ENCODE results near the gene CCDC169.

CCDC169 gene

GRCh38 chr13:36242761-36243160 lies 54.9 kb downstream of the CCDC169 start:
- no peak for DNase-seq (ENCODE audit: low read depth)

- no peak for DNase-seq (ENCODE audit: low read depth)
These were observed 66.4 kb downstream of the CCDC169 start for GRCh38 chr13:36231236-36231635.

GRCh38 chr13:36224730-36225129 lies 72.9 kb downstream of the CCDC169 start:
- DNase-seq (ENCODE audit: low read depth) = no peak

GRCh38 chr13:36219883-36220282 lies 77.7 kb downstream of the CCDC169 start:
- no peak for DNase-seq (ENCODE audit: low read depth)

DNA sequence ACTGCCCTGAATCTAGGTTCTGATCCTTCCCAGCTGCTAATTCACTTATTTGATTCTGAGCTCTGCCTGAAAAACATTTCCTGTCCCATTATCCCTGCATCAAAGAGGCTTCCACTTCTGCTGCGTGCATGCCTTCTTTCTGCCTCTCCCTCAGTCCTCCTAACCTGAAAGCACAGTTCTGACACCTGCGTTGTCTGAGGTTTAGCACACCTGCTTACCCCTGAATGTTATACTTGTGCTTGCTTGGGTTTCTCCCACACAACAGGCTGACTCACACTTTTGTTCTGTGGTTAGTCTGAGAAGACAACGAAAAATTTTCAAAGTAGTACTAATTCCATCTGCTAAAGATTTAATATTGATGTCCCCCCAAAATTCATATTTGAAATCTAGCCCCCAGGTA lies 80.2 kb downstream of the CCDC169 start:
- DNase-seq (ENCODE audit: low read depth) = no peak

GRCh38 chr13:36214163-36214921 lies 83.3 kb downstream of the CCDC169 start, which contains the start of gene SOHLH2:
TSS of gene SOHLH2 (minus strand) at chr13:36214556. CDS start at chr13:36214526, 30 bp downstream.
- DNase-seq (ENCODE audit: low read depth) = no peak

DNA sequence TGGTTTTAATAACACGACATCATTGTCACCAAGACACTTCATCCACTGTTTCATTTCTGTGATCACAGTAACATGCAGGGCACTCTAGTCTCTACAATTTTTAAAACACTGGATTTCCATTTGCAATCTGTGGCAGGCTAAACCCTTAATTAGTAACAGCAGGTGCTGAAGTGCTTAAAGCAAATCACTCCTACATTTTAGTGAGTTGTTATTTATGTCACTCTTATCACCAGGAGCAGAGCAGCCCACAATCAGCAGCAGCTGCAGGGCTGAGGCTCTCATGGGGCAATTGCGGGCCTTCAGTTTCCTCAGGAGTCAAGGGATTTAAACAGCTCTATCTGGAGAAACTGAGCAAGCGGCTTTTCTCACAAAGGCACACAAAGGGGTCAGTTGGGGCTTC lies 84.8 kb downstream of the CCDC169 start:
- DNase-seq (ENCODE audit: low read depth) = no peak

DNA sequence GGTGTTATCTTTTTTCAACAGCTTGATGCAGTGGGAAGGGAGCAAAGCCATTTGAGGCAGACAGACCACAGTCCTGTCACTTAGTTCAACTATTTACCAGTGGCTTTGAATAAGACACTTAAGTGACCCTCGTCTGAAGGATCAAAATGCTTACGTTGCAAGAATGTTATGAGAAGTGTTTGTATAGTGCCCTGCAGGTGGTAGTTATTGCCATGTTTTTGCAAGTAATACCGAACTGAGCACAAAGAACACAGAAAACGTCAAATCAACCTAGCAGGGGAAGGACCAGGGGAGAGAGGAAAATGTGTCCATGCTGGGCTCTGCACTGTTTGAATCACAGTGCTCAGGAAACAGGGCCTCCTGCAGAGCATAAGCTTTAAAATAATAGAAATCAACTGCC lies 86.0 kb downstream of the CCDC169 start:
- no peak for DNase-seq (ENCODE audit: low read depth)

- no peak for DNase-seq (ENCODE audit: low read depth)
These were observed 86.9 kb downstream of the CCDC169 start for GRCh38 chr13:36210738-36211137.

GRCh38 chr13:36207672-36208071 lies 89.9 kb downstream of the CCDC169 start:
- DNase-seq (ENCODE audit: low read depth) = no peak

DNA sequence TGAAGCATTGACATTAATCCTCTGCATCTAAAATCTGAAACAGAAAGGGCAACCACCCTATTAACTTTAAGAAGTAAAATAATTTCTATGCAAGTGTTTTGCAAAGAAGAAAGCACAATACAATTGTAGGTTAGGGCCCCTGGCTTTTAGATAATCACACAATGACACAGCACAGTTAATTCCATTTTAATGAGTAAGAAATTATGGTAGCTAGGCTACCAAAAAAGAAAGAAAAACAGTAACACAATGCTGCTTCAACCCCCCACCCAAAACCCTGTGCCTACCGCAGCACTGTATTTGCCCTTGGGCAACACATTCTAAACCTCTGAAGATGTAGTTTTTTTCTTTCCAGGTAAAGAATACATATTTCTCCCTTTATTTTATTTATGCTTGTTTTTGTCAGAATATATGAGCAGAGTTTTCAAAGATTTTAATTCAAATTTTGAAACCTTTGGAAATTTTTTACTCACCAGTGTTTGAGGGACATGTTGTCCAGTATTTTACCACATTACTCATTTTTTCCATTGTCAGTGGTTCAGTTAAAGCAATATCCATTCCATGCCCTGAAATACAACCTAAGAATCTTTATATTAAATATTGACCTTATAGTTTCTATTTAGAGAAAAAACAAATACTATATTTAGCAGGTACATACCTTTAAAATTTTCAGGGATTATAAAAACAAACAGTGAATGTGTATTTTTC lies 104.3 kb downstream of the CCDC169 start:
- DNase-seq (ENCODE audit: low read depth) = no peak

DNA sequence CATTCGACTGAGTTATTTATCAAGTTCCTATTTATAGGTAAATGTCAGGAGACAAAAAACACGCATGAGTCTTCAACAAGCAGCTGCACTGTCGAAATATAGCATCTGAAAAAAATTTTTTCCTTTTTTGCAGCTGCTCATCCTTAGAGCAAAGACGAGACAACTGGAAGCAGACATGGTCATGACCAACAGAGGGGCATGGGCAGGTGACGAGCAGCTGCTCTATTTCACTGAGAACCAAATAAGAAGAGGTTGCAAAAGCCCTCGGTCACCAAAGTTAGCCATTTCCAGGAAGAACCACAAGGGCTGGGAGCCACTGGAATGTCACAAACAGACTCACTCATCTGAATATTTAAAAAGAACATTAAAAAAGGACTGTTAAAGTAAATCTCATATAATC lies 105.4 kb downstream of the CCDC169 start:
- no peak for DNase-seq (ENCODE audit: low read depth)

GRCh38 chr13:36190771-36191170 lies 106.8 kb downstream of the CCDC169 start:
- DNase-seq (ENCODE audit: low read depth) = no peak

GRCh38 chr13:36188441-36188840 lies 109.2 kb downstream of the CCDC169 start:
- no peak for DNase-seq (ENCODE audit: low read depth)

- no peak for DNase-seq (ENCODE audit: low read depth)
These were observed 113.7 kb downstream of the CCDC169 start for GRCh38 chr13:36183901-36184300.
